ENCODE data around the gene HECTD1.
"Not testable (repeated sequence)": the region's sequence is repeated elsewhere in the genome, so short reads cannot be mapped to it uniquely, and the experiment has no call there.

Gene HECTD1

GRCh38 chr14:31207755-31208545, at the start of gene HECTD1:
Gene HECTD1 (minus strand): TSS chr14:31207793. CDS start chr14:31205936, 1,857 bp downstream.
- no peak for FAIRE-seq

- no peak for FAIRE-seq
These were observed 49.6 kb upstream of the HECTD1 start for GRCh38 chr14:31257244-31257553.

- no peak for FAIRE-seq
These were observed 49.1 kb upstream of the HECTD1 start for GRCh38 chr14:31256534-31257243.

- FAIRE-seq, result not testable (repeated sequence)
These were observed 48.3 kb upstream of the HECTD1 start for GRCh38 chr14:31255918-31256317.

GRCh38 chr14:31255286-31255685, 47.7 kb upstream of the HECTD1 start:
- FAIRE-seq, result no peak

GRCh38 chr14:31253746-31254471, 46.3 kb upstream of the HECTD1 start:
- FAIRE-seq, result no peak

- no peak for FAIRE-seq
These were observed 45.3 kb upstream of the HECTD1 start for GRCh38 chr14:31252865-31253264.

GRCh38 chr14:31251028-31251958, 43.7 kb upstream of the HECTD1 start:
- FAIRE-seq, result no peak

GRCh38 chr14:31244626-31245025, 37.0 kb upstream of the HECTD1 start:
- FAIRE-seq, result no peak

GRCh38 chr14:31243860-31244259, 36.3 kb upstream of the HECTD1 start:
- FAIRE-seq, result no peak

GRCh38 chr14:31242161-31242940, 34.8 kb upstream of the HECTD1 start:
- FAIRE-seq, result not testable (repeated sequence)

GRCh38 chr14:31241450-31242114, 34.0 kb upstream of the HECTD1 start:
- no peak for FAIRE-seq

- FAIRE-seq, result no peak
These were observed 32.1 kb upstream of the HECTD1 start for GRCh38 chr14:31239741-31240140.

GRCh38 chr14:31235462-31235861, 27.9 kb upstream of the HECTD1 start:
- no peak for FAIRE-seq

GRCh38 chr14:31232081-31232480, 24.5 kb upstream of the HECTD1 start:
- FAIRE-seq, result no peak

GRCh38 chr14:31231272-31231671, 23.7 kb upstream of the HECTD1 start:
- FAIRE-seq, result not testable (repeated sequence)

GRCh38 chr14:31230573-31230958, 23.0 kb upstream of the HECTD1 start:
- no peak for FAIRE-seq

GRCh38 chr14:31229638-31230572, 22.3 kb upstream of the HECTD1 start:
- peak; percentile 36 for FAIRE-seq

- no peak for FAIRE-seq
These were observed 21.4 kb upstream of the HECTD1 start for GRCh38 chr14:31229009-31229408.

GRCh38 chr14:31228533-31228932, 20.9 kb upstream of the HECTD1 start:
- FAIRE-seq, result no peak
